K562 (cell line): ENCODE data around the gene AP3S2. TPM values are rescaled to one million over a fixed set of nuclear protein-coding genes. Genes with fewer than 3 reads are reported as not detected.

Experiments used
- ARNT ChIP-seq, 2 experiments: fragments of 450-650 bp; IDR thresholded peaks; 2 replicates each; pipeline ENCODE4 v1.6.1; 2016; ENCODE audit warnings: mild to moderate bottlenecking in 1 of 2
- EGR1 ChIP-seq: fragments of 450-650 bp; conservative IDR thresholded peaks from 2 replicates; pipeline ENCODE4 v1.6.1; 2017; ENCODE audit warnings: mild to moderate bottlenecking
- JUND ChIP-seq, 2 experiments: IDR thresholded peaks; 2 replicates in 1 of 2; 3 replicates in 1 of 2; pipeline ENCODE4 v1.6.1; 2011; ENCODE audit warnings: borderline replicate concordance in 2 of 2, low read depth in 2 of 2, low read length in 2 of 2, improper control_type of control experiment in 1 of 2, missing biosample characterization in 1 of 2, missing genetic modification characterization in 1 of 2, missing genetic modification reagents in 1 of 2
- L3MBTL2 ChIP-seq: fragments of 450-650 bp; IDR thresholded peaks from 2 replicates; pipeline ENCODE4 v1.6.1; 2016; ENCODE audit warnings: mild to moderate bottlenecking, moderate library complexity
- PKNOX1 ChIP-seq: fragments of 450-650 bp; IDR thresholded peaks from 2 replicates; pipeline ENCODE4 v1.6.1; 2016
- RREB1 ChIP-seq: fragments of 250-450 bp; sonication (Bioruptor Pico); IDR thresholded peaks from 2 replicates; pipeline ENCODE4 v1.4.0; 2020
- SETDB1 ChIP-seq: IDR thresholded peaks from one replicate; pipeline ENCODE4 v1.6.1; 2012; ENCODE audit warnings: low read length, control low read depth, inconsistent platforms
- TEAD4 ChIP-seq, 2 experiments: sonication (generic) in 1 of 2; formaldehyde crosslinking in 1 of 2; IDR thresholded peaks; 2 replicates each; pipeline versions ENCODE4 v1.6.1 to v1.8.0; 2012 to 2022; ENCODE audit warnings: borderline replicate concordance in 1 of 2, inconsistent platforms in 1 of 2, low read length in 1 of 2, mild to moderate bottlenecking in 1 of 2, missing genetic modification reagents in 1 of 2
- ZBTB12 ChIP-seq: fragments of 250-450 bp; sonication (Bioruptor Pico); IDR thresholded peaks from 2 replicates; pipeline ENCODE4 v1.4.0; 2020
- ZFX ChIP-seq: sonication (generic); formaldehyde crosslinking; IDR thresholded peaks from 2 replicates; pipeline ENCODE4 v1.8.0; 2022; ENCODE audit warnings: mild to moderate bottlenecking, missing genetic modification reagents, moderate library complexity
- ZNF165 ChIP-seq: fragments of 250-450 bp; sonication (Bioruptor Pico); IDR thresholded peaks from 2 replicates; pipeline ENCODE4 v1.4.0; 2020; ENCODE audit warnings: borderline replicate concordance
- ZNF431 ChIP-seq: sonication (generic); formaldehyde crosslinking; IDR thresholded peaks from 2 replicates; pipeline ENCODE4 v1.8.0; 2022; ENCODE audit warnings: mild to moderate bottlenecking, missing genetic modification reagents
- ZNF592 ChIP-seq: fragments of 450-650 bp; IDR thresholded peaks from 2 replicates; pipeline ENCODE4 v1.6.1; 2017; ENCODE audit warnings: antibody characterized with exemption, mild to moderate bottlenecking
- ZNF764 ChIP-seq: fragments of 250-450 bp; sonication (Bioruptor Pico); IDR thresholded peaks from 2 replicates; pipeline ENCODE4 v1.4.0; 2020; ENCODE audit warnings: low read depth, mild to moderate bottlenecking, moderate library complexity
- polyA plus RNA-seq, 8 experiments: library from polyadenylated mRNA; depleted of rRNA in 4 of 8; stranded (reverse) in 5 of 8; unstranded in 3 of 8; fragments of >200 nt; fragmentation: Nextera tagmentation in 2 of 8; fragmentation: Illumina TruSeq in 1 of 8; extraction: Ambion mirVana in 2 of 8; extraction: Trizol in 1 of 8; gene quantifications; 2 replicates each; pipeline versions ENCODE4 v1.2.1 to v1.2.3, GENCODE V29; 2011 to 2014; ENCODE audit warnings: inconsistent platforms in 1 of 8, missing spikeins in 1 of 8
- total RNA-seq, 7 experiments: library from RNA; depleted of rRNA in 6 of 7; stranded (reverse); fragments of >200 nt in 6 of 7; fragmentation: Illumina TruSeq in 2 of 7; extraction: Trizol in 2 of 7; gene quantifications; 2 replicates each; pipeline versions ENCODE4 v1.2.1 to v1.2.3, GENCODE V29; 2011 to 2021; ENCODE audit warnings: low replicate concordance in 1 of 7

Gene AP3S2
- total and polyA plus RNA-seq, 9 of the 15 experiments (the other 6 are each of a cell fraction or from before 2014, with no cell fraction given): 16.4 to 54.1 (median 37.4) TPM

GRCh38 chr15:89893696-89894447, at the start of gene AP3S2 (continued):
- TF ChIP-seq RREB1 (CRISPR knock-in tag): peak; percentile 95
- TF ChIP-seq ZBTB12 (CRISPR knock-in tag): peak; percentile 68
- TF ChIP-seq ZFX (CRISPR knock-in tag): peak; percentile 88
- TF ChIP-seq EGR1: no peak
- peak; percentile 73; the same call in 1 of the 2 replicates for TF ChIP-seq ZNF431 (CRISPR knock-in tag)
- TF ChIP-seq PKNOX1: peak; percentile 65
- TF ChIP-seq ZNF165 (CRISPR knock-in tag): 0 out of 2 replicates have a peak, but pooled peaks have one; percentile 8
- TF ChIP-seq ZNF592: peak; percentile 66; the same call in 1 of the 2 replicates
- TF ChIP-seq ZNF764 (CRISPR knock-in tag): no peak
- peak; percentile 44 for TF ChIP-seq SETDB1
- peak; percentile 56 for TF ChIP-seq TEAD4 (IDR thresholded peaks at IDR 0.05; ENCODE audit: low read length)
- no peak; the same call in 1 of the 2 replicates for TF ChIP-seq TEAD4 (CRISPR knock-in tag; IDR thresholded peaks at IDR 0.05; ENCODE audit: borderline replicate concordance)
- TF ChIP-seq JUND (IDR thresholded peaks at IDR 0.05; ENCODE audit: borderline replicate concordance, low read depth, low read length): peak; percentile 81
- peak; percentile 83; the same call in 2 of the 3 replicates for TF ChIP-seq JUND (tag; IDR thresholded peaks at IDR 0.05; ENCODE audit: borderline replicate concordance, low read depth, low read length)
- TF ChIP-seq L3MBTL2: peak; percentile 98
- TF ChIP-seq ARNT (IDR thresholded peaks at IDR 0.05): peak in 1 of 2 experiments; percentile 19; a peak in 1 of 4 replicates
